Hypothalamus (tissue), 51 donors: ENCODE measurements around the gene PCSK5.
A peak's percentile ranks its signal among the peaks of the same experiment; 100 is the strongest.

Experiments
- DNase-seq, 51 donors: peaks; one replicate each; lab custom pipeline; 2025; lab: John Stamatoyannopoulos, UW

PCSK5 gene

GRCh38 chr9:75918154-75918553, 27.7 kb downstream of the PCSK5 start:
- no peak for DNase-seq

- DNase-seq, result no peak
These were observed 28.4 kb downstream of the PCSK5 start for GRCh38 chr9:75918909-75919308.

GRCh38 chr9:75921391-75922127, 31.1 kb downstream of the PCSK5 start:
- DNase-seq, result no peak

- DNase-seq, result no peak
These were observed 35.9 kb downstream of the PCSK5 start for GRCh38 chr9:75926385-75926784.

- DNase-seq, result no peak
These were observed 36.9 kb downstream of the PCSK5 start for GRCh38 chr9:75927356-75927755.

GRCh38 chr9:75930190-75930589, 39.7 kb downstream of the PCSK5 start:
- peak in 3 of 51 donors; percentile 2 to 7 (median 7) for DNase-seq

GRCh38 chr9:75930730-75931321, 40.4 kb downstream of the PCSK5 start:
- DNase-seq, result peak in 7 of 51 donors; percentile 2 to 27 (median 4)

- DNase-seq, result no peak
These were observed 43.5 kb downstream of the PCSK5 start for GRCh38 chr9:75933982-75934381.

- DNase-seq, result no peak
These were observed 45.1 kb downstream of the PCSK5 start for GRCh38 chr9:75935591-75935990.

GRCh38 chr9:75937521-75938258, 47.2 kb downstream of the PCSK5 start:
- DNase-seq, result no peak

GRCh38 chr9:75938946-75939345, 48.5 kb downstream of the PCSK5 start:
- DNase-seq, result no peak

- DNase-seq, result no peak
These were observed 49.2 kb downstream of the PCSK5 start for GRCh38 chr9:75939536-75940111.

GRCh38 chr9:75941066-75941465, 50.6 kb downstream of the PCSK5 start:
- DNase-seq, result no peak

GRCh38 chr9:75941577-75942311, 51.3 kb downstream of the PCSK5 start:
- DNase-seq, result no peak

GRCh38 chr9:75946766-75947165, 56.3 kb downstream of the PCSK5 start:
- DNase-seq, result no peak

GRCh38 chr9:75947233-75947632, 56.8 kb downstream of the PCSK5 start:
- no peak for DNase-seq

GRCh38 chr9:75950998-75951397, 60.5 kb downstream of the PCSK5 start:
- no peak for DNase-seq

- DNase-seq, result no peak
These were observed 62.7 kb downstream of the PCSK5 start for GRCh38 chr9:75953218-75953617.

- no peak for DNase-seq
These were observed 65.7 kb downstream of the PCSK5 start for GRCh38 chr9:75956161-75956560.

- no peak for DNase-seq
These were observed 66.6 kb downstream of the PCSK5 start for GRCh38 chr9:75957116-75957515.

GRCh38 chr9:75958226-75958625, 67.8 kb downstream of the PCSK5 start:
- DNase-seq, result no peak
